Upper lobe of left lung (tissue), 4 donors: ENCODE results near the gene IFNG-AS1.

Experiments used
- EP300 ChIP-seq, 4 donors: sonication (generic); formaldehyde crosslinking; IDR thresholded peaks; one replicate each; pipeline ENCODE4 v1.5.1; 2017; ENCODE audit warnings: antibody characterized with exemption in 4 of 4, control low read depth in 2 of 4
- POLR2A ChIP-seq, 4 donors: fragments of 450-650 bp; IDR thresholded peaks; one replicate each; pipeline ENCODE4 v1.5.1; 2016 to 2017; ENCODE audit warnings: antibody characterized with exemption in 4 of 4, mild to moderate bottlenecking in 2 of 4
- TF ChIP-seq, protein P1 (sequence below), 6 experiments: fragments of 450-650 bp in 4 of 6; fragments of 200-600 bp in 2 of 6; sonication (generic) in 2 of 6; IDR thresholded peaks; one replicate each; pipeline ENCODE4 v1.5.1; 2016 to 2019; ENCODE audit warnings: antibody characterized with exemption in 6 of 6

DNA sequence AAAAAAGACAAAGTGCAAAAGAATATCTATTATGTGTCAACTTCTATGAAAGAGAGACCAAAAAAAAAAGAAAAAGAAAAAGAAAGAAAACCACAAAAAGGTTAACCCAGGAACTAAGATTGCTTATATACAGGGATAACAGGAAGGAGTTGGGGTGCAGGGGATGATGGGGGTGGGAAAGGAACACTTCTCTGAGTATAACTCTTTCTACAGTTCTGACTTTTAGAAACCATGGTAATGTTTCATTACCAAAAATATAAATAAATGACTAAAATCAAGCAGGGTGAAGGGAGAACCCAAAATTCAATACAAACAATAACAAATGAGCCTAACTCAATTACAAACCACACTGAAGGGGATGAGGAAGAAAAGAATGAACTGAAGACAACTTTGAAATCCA lies 9.1 kb downstream of the IFNG-AS1 start:
- TF ChIP-seq EP300 (IDR thresholded peaks at IDR 0.05), result no peak
- TF ChIP-seq, protein P1, sequence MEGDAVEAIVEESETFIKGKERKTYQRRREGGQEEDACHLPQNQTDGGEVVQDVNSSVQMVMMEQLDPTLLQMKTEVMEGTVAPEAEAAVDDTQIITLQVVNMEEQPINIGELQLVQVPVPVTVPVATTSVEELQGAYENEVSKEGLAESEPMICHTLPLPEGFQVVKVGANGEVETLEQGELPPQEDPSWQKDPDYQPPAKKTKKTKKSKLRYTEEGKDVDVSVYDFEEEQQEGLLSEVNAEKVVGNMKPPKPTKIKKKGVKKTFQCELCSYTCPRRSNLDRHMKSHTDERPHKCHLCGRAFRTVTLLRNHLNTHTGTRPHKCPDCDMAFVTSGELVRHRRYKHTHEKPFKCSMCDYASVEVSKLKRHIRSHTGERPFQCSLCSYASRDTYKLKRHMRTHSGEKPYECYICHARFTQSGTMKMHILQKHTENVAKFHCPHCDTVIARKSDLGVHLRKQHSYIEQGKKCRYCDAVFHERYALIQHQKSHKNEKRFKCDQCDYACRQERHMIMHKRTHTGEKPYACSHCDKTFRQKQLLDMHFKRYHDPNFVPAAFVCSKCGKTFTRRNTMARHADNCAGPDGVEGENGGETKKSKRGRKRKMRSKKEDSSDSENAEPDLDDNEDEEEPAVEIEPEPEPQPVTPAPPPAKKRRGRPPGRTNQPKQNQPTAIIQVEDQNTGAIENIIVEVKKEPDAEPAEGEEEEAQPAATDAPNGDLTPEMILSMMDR (IDR thresholded peaks at IDR 0.05), result no peak
- no peak for TF ChIP-seq POLR2A (IDR thresholded peaks at IDR 0.05)
